Muscle of arm (tissue), 12 donors: ENCODE data around the gene DOCK8. TPM values are rescaled to one million over a fixed set of nuclear protein-coding genes. Genes with fewer than 3 reads are reported as not detected.
"Not testable (repeated sequence)": the region's sequence is repeated elsewhere in the genome, so short reads cannot be mapped to it uniquely, and the experiment has no call there.

ENCODE experiments used
- DNase-seq: peaks from one replicate; pipeline ENCODE4 v3.0.0-alpha.2; 2013
- polyA plus RNA-seq, 12 donors: library from polyadenylated mRNA; unstranded; fragments of 120-200 nt; gene quantifications; one replicate each; pipeline ENCODE4 v1.2.1, GENCODE V29; 2013; ENCODE audit not compliant: insufficient read length in 12 of 12

The DOCK8 gene
- polyA plus RNA-seq, 12 donors = 2.4 to 20.5 (median 5.8) TPM; not detected in 1

- no peak for DNase-seq
Measured at GRCh38 chr9:363274-363612, 148.6 kb downstream of the DOCK8 start.

GRCh38 chr9:365436-365835 lies 150.8 kb downstream of the DOCK8 start:
- DNase-seq = no peak

DNA sequence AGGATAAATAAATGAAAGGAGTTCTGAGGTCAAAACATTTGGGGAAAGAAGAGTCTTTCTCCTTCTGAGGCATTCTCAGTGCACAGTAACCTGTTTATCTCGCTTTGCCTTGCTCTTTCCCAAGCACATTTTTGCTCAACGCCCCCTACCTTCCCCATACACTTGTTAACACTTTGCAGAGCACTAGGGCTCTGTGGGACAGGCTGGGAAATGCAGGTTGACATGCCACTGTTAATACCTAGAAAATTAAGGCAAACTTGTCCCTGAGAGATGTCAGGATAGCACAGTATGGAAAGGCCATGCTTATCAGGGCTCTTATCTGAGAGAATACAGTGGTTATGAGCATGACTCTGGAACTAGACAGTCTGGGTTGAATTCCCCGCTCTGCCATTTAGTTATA lies 152.0 kb downstream of the DOCK8 start:
- no peak for DNase-seq

DNA sequence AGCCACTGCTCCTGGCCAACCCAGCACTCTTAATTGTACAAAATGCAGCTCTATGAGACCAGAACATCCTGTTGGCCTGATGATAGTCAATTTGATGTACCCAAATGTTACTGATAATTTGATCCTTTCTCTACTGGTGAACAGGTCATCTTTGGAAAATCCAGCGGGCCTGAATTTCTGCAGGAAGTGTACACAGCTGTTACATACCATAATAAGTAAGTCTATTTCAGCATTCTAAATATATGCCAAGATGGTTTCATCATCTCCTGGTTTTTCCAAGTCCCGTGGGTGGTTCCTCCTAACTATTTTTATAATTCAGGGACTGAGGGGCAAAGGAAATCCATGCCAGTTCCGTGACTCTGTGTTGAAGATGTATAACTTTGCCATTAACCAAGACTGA lies 155.4 kb downstream of the DOCK8 start:
- DNase-seq = no peak

DNA sequence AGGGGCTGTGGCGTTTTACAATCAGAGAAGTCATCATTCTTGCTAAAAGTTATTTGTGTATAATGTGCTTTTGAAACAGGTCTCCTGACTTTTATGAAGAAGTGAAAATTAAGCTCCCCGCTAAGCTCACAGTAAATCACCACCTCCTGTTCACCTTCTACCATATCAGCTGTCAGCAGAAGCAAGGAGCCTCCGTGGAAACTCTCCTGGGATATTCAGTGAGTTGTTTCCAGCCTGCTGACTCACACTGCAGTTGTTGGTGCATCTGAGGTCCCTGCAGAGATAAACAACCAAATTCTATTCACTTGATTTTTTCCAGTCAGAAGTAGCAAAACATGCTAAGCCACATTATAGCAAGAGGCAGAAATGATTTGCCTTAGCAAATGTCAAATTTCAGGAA lies 156.7 kb downstream of the DOCK8 start:
- DNase-seq = no peak

DNA sequence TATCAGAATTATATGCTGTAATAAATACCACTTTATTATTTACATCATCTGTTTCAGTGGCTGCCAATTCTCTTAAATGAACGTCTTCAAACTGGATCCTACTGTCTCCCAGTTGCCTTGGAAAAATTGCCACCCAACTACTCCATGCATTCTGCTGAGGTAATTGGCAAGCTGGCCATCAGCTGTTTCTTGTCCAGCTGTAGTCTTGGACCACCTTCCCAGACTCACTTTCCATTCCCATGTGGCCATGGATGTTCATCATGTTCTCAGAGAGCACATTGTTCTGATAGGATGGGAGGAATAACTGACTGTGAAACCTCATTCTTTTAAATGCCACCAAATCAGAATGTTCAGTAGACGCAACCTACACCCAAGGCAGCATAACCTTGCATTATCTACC lies 157.5 kb downstream of the DOCK8 start:
- DNase-seq = peak; percentile 41

GRCh38 chr9:373759-374206 lies 159.1 kb downstream of the DOCK8 start:
- DNase-seq = no peak

- no peak for DNase-seq
Measured at GRCh38 chr9:374736-375135, 160.1 kb downstream of the DOCK8 start.

- no peak for DNase-seq
Measured at GRCh38 chr9:376115-376514, 161.4 kb downstream of the DOCK8 start.

- no peak for DNase-seq
Measured at GRCh38 chr9:378263-378662, 163.6 kb downstream of the DOCK8 start.

- DNase-seq = no peak
Measured at GRCh38 chr9:382383-382782, 167.7 kb downstream of the DOCK8 start.

DNA sequence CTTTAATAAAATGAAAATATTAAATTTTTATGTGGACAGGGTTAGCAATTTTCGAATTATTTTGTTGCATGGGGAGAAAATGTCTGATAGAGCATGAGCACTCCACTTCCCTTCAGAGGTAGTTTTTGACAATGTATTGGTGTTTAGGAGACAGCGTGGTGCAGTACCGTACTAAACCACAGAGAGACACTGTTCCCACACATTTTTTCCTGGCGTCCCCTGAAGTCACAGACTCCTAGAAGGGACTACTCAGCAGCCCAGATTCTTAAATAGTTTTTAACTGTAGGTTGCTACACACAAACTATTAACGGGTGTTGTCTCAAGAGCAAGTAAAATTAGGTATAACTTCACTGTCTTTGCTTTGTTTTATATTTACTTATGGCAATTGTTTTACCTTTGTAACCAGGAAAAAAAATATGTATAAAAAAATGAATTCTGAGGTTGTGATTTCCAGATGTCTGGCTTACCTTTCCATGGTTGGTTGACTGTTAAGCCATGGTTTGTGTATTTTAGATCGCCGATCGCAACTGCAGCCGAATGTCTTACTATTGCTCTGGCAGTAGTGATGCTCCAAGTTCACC lies 171.2 kb downstream of the DOCK8 start:
- peak; percentile 69 for DNase-seq

DNA sequence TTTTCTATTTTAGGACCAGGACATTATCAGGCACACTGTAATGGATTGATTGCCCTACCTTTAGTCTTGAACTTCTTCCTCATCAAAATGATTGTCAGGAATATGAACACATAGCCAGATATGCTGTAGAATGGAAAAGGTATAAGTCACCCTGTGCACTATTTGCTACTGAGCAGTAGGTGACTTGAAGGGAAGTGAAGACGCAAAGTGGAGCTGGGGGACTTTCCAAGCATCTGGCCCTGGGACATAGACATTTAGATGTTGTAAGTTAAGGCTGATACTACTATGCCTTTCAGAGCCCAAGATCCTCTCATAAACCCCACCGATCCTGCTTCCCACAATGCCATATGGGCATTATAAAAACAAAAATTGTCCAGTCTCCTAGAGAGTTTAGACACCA lies 174.5 kb downstream of the DOCK8 start:
- DNase-seq = no peak

- DNase-seq = no peak
Measured at GRCh38 chr9:389758-390157, 175.1 kb downstream of the DOCK8 start.

GRCh38 chr9:392077-392804 lies 177.6 kb downstream of the DOCK8 start:
- no peak for DNase-seq

DNA sequence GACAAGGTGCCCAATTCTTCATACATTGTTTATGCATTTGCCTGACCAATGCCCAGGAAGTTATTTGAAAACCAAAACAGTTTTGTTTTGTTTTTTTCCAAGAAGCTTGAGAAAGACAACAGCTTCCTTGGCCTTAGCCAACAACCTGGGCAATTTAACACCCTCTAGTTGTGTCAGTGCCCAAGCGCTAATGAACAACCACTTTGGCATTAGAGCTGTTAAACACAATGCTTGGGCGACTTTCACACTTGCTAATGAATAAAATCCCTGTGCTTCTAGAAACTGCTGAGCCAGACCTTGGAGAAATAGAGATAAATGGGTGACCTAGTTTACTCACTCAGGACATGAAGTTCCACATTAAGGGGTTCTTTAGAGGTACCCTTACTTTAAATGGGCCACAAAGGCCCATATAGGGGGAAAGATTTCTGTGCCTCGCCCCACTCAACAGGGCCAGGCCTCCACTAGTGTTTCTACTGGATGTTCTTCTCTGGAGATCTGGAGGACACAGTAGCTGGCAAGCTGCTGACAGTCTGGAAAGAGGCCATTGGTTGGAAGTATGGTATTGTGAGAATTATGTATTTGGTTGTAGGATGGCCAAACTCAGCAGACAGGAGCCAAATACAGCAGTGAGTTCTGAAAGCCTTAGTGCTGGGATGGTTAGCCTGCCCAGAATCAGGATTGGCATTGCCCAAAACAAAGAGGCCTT lies 179.8 kb downstream of the DOCK8 start:
- DNase-seq = no peak

GRCh38 chr9:396396-396795 lies 181.7 kb downstream of the DOCK8 start:
- DNase-seq = no peak

- DNase-seq = no peak
Measured at GRCh38 chr9:398085-398484, 183.4 kb downstream of the DOCK8 start.

- DNase-seq = no peak
Measured at GRCh38 chr9:401223-401622, 186.6 kb downstream of the DOCK8 start.

DNA sequence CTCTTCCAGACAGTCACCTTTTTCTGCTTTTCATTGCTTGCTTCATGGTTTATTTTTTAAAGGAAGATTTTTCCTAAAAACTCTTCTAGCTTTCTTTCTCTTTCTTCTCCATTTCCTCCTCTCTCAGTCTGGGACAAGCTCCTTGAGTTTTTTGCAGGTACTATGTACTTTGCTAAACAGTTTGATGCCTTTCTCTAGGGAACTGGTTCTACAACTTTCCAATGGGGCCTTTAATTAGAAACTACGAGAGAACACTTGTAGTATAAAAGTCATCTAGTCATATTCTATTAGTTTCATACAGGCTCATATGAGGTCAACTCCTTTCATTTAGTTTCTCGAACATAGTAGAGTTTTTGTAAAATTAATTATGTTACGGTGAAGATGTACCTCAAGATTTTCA lies 189.6 kb downstream of the DOCK8 start:
- no peak for DNase-seq

DNA sequence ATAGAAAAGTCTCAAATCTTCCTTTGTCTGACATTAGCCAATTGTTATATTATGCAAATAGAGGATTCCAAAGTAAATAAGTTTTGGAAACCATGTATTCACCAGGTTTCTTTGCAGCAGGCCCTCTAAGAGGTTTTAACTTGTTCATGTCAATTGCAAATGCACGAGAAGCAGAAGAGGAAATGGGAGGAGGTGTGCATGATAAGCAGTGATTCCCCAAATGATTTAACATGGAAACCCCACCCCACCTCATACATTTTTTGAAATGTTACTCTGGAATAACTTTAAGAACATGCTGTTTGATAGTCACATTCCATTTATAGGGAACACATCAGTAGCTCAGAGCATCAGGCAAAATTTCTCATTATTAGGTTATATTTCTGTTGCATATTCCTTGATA lies 190.7 kb downstream of the DOCK8 start:
- no peak for DNase-seq

- DNase-seq = no peak
Measured at GRCh38 chr9:406886-407654, 192.4 kb downstream of the DOCK8 start.

GRCh38 chr9:409655-410054 lies 195.0 kb downstream of the DOCK8 start:
- DNase-seq = not testable (repeated sequence)
